Glutamatergic neuron (in vitro differentiated cells): Measurements from ENCODE around the gene LYSMD3. TPM values are rescaled to one million over a fixed set of nuclear protein-coding genes. Genes with fewer than 3 reads are reported as not detected.

Source experiments
- DNase-seq: peaks from one replicate; pipeline ENCODE4 v3.0.0; 2022
- H3K27ac Mint-ChIP-seq: one replicate; pipeline ENCODE4 v1.8.0; 2020; ENCODE audit warnings: mild to moderate bottlenecking, mixed read lengths, inconsistent platforms; ENCODE audit not compliant: unreplicated experiment
- H3K27me3 Mint-ChIP-seq: one replicate; pipeline ENCODE4 v1.8.0; 2020; ENCODE audit warnings: mild to moderate bottlenecking, moderate library complexity, mixed read lengths, inconsistent platforms; ENCODE audit not compliant: unreplicated experiment
- H3K36me3 Mint-ChIP-seq: one replicate; pipeline ENCODE4 v1.8.0; 2020; ENCODE audit warnings: mild to moderate bottlenecking, mixed read lengths, inconsistent platforms; ENCODE audit not compliant: unreplicated experiment
- H3K4me1 Mint-ChIP-seq: one replicate; pipeline ENCODE4 v1.8.0; 2020; ENCODE audit warnings: mild to moderate bottlenecking, low read depth, mixed read lengths, inconsistent platforms; ENCODE audit not compliant: unreplicated experiment
- H3K4me3 Mint-ChIP-seq: one replicate; pipeline ENCODE4 v1.8.0; 2020; ENCODE audit warnings: mild to moderate bottlenecking, mixed read lengths, inconsistent platforms; ENCODE audit not compliant: unreplicated experiment
- H3K9me3 Mint-ChIP-seq: one replicate; pipeline ENCODE4 v1.8.0; 2020; ENCODE audit warnings: mild to moderate bottlenecking, moderate library complexity, mixed read lengths, inconsistent platforms; ENCODE audit not compliant: unreplicated experiment
- CTCF ChIP-seq: fragments of 200-600 bp; sonication (generic); IDR thresholded peaks from one replicate; pipeline ENCODE4 v1.5.0; 2021; ENCODE audit not compliant: partially characterized antibody, unreplicated experiment
- total RNA-seq: library from RNA; stranded (reverse); fragmentation: NEBNext Ultra II Directional; extraction: Animal tissue kit (Norgen Biotek cat#: 25700); gene quantifications from one replicate; pipeline ENCODE4 v1.2.1, GENCODE V29; 2021; ENCODE audit not compliant: unreplicated experiment

Gene LYSMD3
- total RNA-seq, 1 donor from 2014 or later: 7.8 TPM

- Mint-ChIP-seq H3K27me3 (peaks cover 4% of the 10 kb centered on the region), H3K9me3 (peaks cover 5% of the 10 kb centered on the region), H3K4me1 (peaks cover 12% of the 10 kb centered on the region), H3K4me3 (peak within 1 kb of the TSS; percentile 96), H3K27ac (peak within 1 kb of the TSS; percentile 89), H3K36me3 (no peaks in the 10 kb centered on the region)
- peak; percentile 97 for DNase-seq
- TF ChIP-seq CTCF: peak; percentile 73
These were observed 54.9 kb downstream of the LYSMD3 start, which contains the start of the genes MBLAC2 and POLR3G for GRCh38 chr5:90474235-90475107. MBLAC2 (minus strand) TSS chr5:90474771; CDS start chr5:90474292, 479 bp downstream. POLR3G (plus strand) TSS chr5:90474864; CDS start chr5:90485568, 10,704 bp downstream.

DNA sequence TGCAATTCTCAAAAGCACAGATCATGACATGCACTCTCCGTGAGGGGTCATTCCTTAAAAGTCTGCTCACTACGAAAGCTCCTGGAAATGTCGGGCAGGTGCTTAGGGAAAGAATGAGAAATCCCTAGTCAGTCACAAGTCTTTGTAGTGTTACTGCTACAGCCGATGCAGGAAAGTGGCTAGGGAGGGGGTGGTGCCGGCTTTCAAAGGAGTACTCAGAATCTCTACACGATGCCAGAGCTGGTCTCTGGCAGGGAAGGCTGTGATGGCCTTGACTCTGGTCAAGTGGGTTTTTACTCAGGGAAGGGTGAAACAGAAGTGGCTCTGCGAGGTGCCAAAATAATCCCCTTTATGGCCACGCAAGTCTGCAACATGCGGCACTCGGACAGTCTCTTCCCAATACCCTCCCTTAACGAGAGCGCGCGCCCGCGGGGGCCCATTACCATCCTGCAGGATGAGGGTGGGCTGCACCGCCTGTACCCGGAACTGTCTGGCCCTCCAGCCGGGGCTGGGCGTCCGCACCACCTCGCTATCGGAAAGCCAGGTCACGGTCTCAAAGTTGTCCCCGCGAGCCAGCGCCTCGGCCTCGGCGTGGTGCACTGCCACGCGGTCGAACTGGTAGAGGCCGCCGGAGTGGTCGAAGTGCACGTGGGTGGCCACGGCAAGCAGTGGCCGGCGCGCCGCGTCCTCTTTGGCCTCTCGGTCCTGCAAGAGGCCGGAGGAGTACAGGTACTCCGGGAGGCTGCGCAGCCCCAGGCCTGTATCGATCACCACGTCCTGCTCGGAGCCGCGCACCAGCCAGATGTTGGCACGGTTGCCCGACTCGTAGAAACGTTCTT, 55.8 kb downstream of the LYSMD3 start:
- peaks cover 5% of the 10 kb centered on the region for H3K9me3 Mint-ChIP-seq
- peaks cover 12% of the 10 kb centered on the region for H3K4me1 Mint-ChIP-seq
- peak overlapping the region; percentile 89 for H3K27ac Mint-ChIP-seq
- H3K27me3 Mint-ChIP-seq: peaks cover 4% of the 10 kb centered on the region
- TF ChIP-seq CTCF: no peak
- no peaks in the 10 kb centered on the region for H3K36me3 Mint-ChIP-seq
- H3K4me3 Mint-ChIP-seq: peak overlapping the region; percentile 96
- no peak for DNase-seq

- peaks cover 5% of the 10 kb centered on the region for H3K9me3 Mint-ChIP-seq
- H3K36me3 Mint-ChIP-seq: no peaks in the 10 kb centered on the region
- H3K27me3 Mint-ChIP-seq: peaks cover 4% of the 10 kb centered on the region
- peak overlapping the region; percentile 96 for H3K4me3 Mint-ChIP-seq
- peaks cover 12% of the 10 kb centered on the region for H3K4me1 Mint-ChIP-seq
- DNase-seq: no peak
- TF ChIP-seq CTCF: no peak
- H3K27ac Mint-ChIP-seq: no peak overlapping the region
These were observed 56.5 kb downstream of the LYSMD3 start for GRCh38 chr5:90472783-90473395.

Other genes with a start within 250 kb of the LYSMD3 start
- 28.7 TPM for gene CETN3, start 119.8 kb downstream of the LYSMD3 start, total RNA-seq
- 2.6 TPM for gene MBLAC2, start 54.8 kb downstream of the LYSMD3 start, total RNA-seq
- 3.9 TPM for gene POLR3G, start 54.7 kb downstream of the LYSMD3 start, total RNA-seq
- 18.2 TPM for gene ADGRV1, start 29.2 kb upstream of the LYSMD3 start, total RNA-seq